HCT116 (cell line): Measurements from ENCODE around the gene GRIN2A. TPM values are rescaled to one million over a fixed set of nuclear protein-coding genes. Genes with fewer than 3 reads are reported as not detected.

Source experiments
- ATAC-seq: fragments of 200-7000 bp; cut with Tn5 transposase; 2 replicates; pipeline ENCODE4 v1.9.1; 2020; ENCODE audit warnings: mild to moderate bottlenecking, moderate library complexity
- BruUV-seq: library from RNA; stranded (reverse); fragments of 400-500 nt; replicated peaks from 2 replicates; lab custom pipeline; 2021; lab: Mats Ljungman, UMichigan
- CTCF ChIA-PET: fragments of 300-600 bp; sonication (Branson Sonifier 250); formaldehyde crosslinking; loops from one replicate; lab custom pipeline; 2021; ENCODE audit warnings: antibody characterized with exemption; lab: Charles Lee
- POLR2A ChIA-PET: fragments of 300-600, 350-600 bp; sonication (Branson Sonifier 250); formaldehyde crosslinking; loops from one replicate; lab custom pipeline; 2021; ENCODE audit warnings: antibody characterized with exemption; lab: Charles Lee
- RAD21 ChIA-PET, 2 experiments: fragments of 300-600 bp; sonication (Branson Sonifier 250); formaldehyde crosslinking; loops; one replicate each; lab custom pipeline; 2023; ENCODE audit warnings: low total read pairs in 2 of 2; ENCODE audit not compliant: uncharacterized antibody in 2 of 2, unreplicated experiment in 2 of 2, low non-redundant PET in 1 of 2; lab: Charles Lee
- DNase-seq: peaks from one replicate; pipeline ENCODE4 v3.0.0-alpha.2; 2010; ENCODE audit warnings: low read depth, low spot score
- H2AFZ ChIP-seq: fragments of 200-600 bp; shearing (Covaris generic), sonication (generic); 2 replicates; pipeline ENCODE4 v1.6.1; 2017; ENCODE audit warnings: low read depth, mixed run types, mixed read lengths, antibody characterized with exemption, low read length; ENCODE audit not compliant: poor library complexity, severe bottlenecking
- H3K27ac ChIP-seq: 2 replicates; pipeline ENCODE4 v1.5.1; 2012; ENCODE audit warnings: low read depth, low read length
- H3K27me3 ChIP-seq: fragments of 200-600 bp; sonication (generic); 2 replicates; pipeline ENCODE4 v1.6.1; 2016; ENCODE audit warnings: mixed run types, low read length, mixed read lengths; ENCODE audit not compliant: insufficient read depth
- H3K36me3 ChIP-seq, 2 experiments: fragments of 200-500 bp in 1 of 2; fragments of 200-600 bp in 1 of 2; sonication (Bioruptor generic) in 1 of 2; sonication (generic) in 1 of 2; 2 replicates each; pipeline versions ENCODE4 v1.5.1 to v1.6.1; 2014 to 2016; ENCODE audit warnings: low read length in 2 of 2, inconsistent platforms in 1 of 2, mixed read lengths in 1 of 2, mixed run types in 1 of 2; ENCODE audit not compliant: insufficient read depth in 2 of 2, control insufficient read depth in 1 of 2
- H3K4me1 ChIP-seq, 2 experiments: fragments of 200-600 bp in 1 of 2; sonication (generic) in 1 of 2; 2 replicates each; pipeline versions ENCODE4 v1.5.1 to v1.6.1; 2012 to 2017; ENCODE audit warnings: low read length in 2 of 2, inconsistent platforms in 1 of 2, mild to moderate bottlenecking in 1 of 2, mixed read lengths in 1 of 2, mixed run types in 1 of 2, moderate library complexity in 1 of 2; ENCODE audit not compliant: insufficient read depth in 2 of 2, control insufficient read depth in 1 of 2
- H3K4me2 ChIP-seq: fragments of 200-600 bp; sonication (generic); 2 replicates; pipeline ENCODE4 v1.6.1; 2017; ENCODE audit warnings: mixed run types, low read length, mixed read lengths
- H3K4me3 ChIP-seq, 2 experiments: fragments of 200-600 bp in 1 of 2; sonication (generic) in 1 of 2; replicated peaks in 1 of 2; 2 replicates each; pipeline ENCODE4 v1.5.1; 2011 to 2016; ENCODE audit warnings: low read length in 2 of 2, control low read depth in 1 of 2, low read depth in 1 of 2, mild to moderate bottlenecking in 1 of 2, mixed read lengths in 1 of 2, mixed run types in 1 of 2
- H3K79me2 ChIP-seq: fragments of 200-600 bp; sonication (generic); 2 replicates; pipeline ENCODE4 v1.6.1; 2017; ENCODE audit warnings: mild to moderate bottlenecking, mixed run types, low read length, moderate library complexity, mixed read lengths; ENCODE audit not compliant: insufficient read depth
- H3K9ac ChIP-seq: fragments of 200-600 bp; sonication (generic); 2 replicates; pipeline ENCODE4 v1.6.1; 2016; ENCODE audit warnings: low read length, mixed read lengths
- H3K9me2 ChIP-seq: fragments of 200-600 bp; sonication (generic), shearing (Covaris generic); 2 replicates; pipeline ENCODE4 v1.6.1; 2017; ENCODE audit warnings: mixed run types, mild to moderate bottlenecking, moderate library complexity; ENCODE audit not compliant: insufficient read depth
- H3K9me3 ChIP-seq, 2 experiments: fragments of 200-500 bp in 1 of 2; fragments of 200-600 bp in 1 of 2; sonication (Bioruptor generic) in 1 of 2; sonication (generic) in 1 of 2; 2 replicates each; pipeline ENCODE4 v1.6.1; 2014 to 2017; ENCODE audit warnings: low read length in 2 of 2, mixed read lengths in 2 of 2, inconsistent platforms in 1 of 2, low read depth in 1 of 2, mild to moderate bottlenecking in 1 of 2, mixed run types in 1 of 2, moderate library complexity in 1 of 2; ENCODE audit not compliant: control insufficient read depth in 1 of 2, insufficient read depth in 1 of 2
- H4K20me1 ChIP-seq: fragments of 200-600 bp; sonication (generic), shearing (Covaris generic); 2 replicates; pipeline ENCODE4 v1.6.1; 2017; ENCODE audit warnings: mixed run types, mild to moderate bottlenecking, moderate library complexity; ENCODE audit not compliant: insufficient read depth
- ATF3 ChIP-seq: IDR thresholded peaks from 2 replicates; pipeline ENCODE4 v1.6.1; 2012
- CBX3 ChIP-seq: IDR thresholded peaks from 2 replicates; pipeline ENCODE4 v1.6.1; 2012; ENCODE audit warnings: low read depth
- CEBPB ChIP-seq: IDR thresholded peaks from 2 replicates; pipeline ENCODE4 v1.6.1; 2012; ENCODE audit warnings: low read depth
- CTCF ChIP-seq, 3 experiments: fragments of 200-600 bp in 1 of 3; sonication (generic) in 1 of 3; IDR thresholded peaks in 2 of 3; conservative IDR thresholded peaks in 1 of 3; 2 replicates each; pipeline ENCODE4 v1.5.1; 2012 to 2017; ENCODE audit warnings: low read depth in 2 of 3, low read length in 2 of 3, antibody characterized with exemption in 1 of 3, borderline replicate concordance in 1 of 3, control low read depth in 1 of 3, mild to moderate bottlenecking in 1 of 3, mixed read lengths in 1 of 3, mixed run types in 1 of 3, moderate library complexity in 1 of 3; ENCODE audit not compliant: insufficient read depth in 1 of 3
- EGR1 ChIP-seq: IDR thresholded peaks from 2 replicates; pipeline ENCODE4 v1.6.1; 2012; ENCODE audit warnings: low read depth
- EZH2 ChIP-seq: fragments of 200-600 bp; sonication (generic); IDR thresholded peaks from 2 replicates; pipeline ENCODE4 v1.6.1; 2017; ENCODE audit warnings: antibody characterized with exemption, mixed run types
- EZH2phosphoT487 ChIP-seq: fragments of 200-600 bp; IDR thresholded peaks from 2 replicates; pipeline ENCODE4 v1.6.1; 2018; ENCODE audit warnings: antibody characterized with exemption, borderline replicate concordance
- FOSL1 ChIP-seq: IDR thresholded peaks from 2 replicates; pipeline ENCODE4 v1.6.1; 2012; ENCODE audit warnings: low read depth
- JUND ChIP-seq: IDR thresholded peaks from 2 replicates; pipeline ENCODE4 v1.6.1; 2012
- POLR2A ChIP-seq: IDR thresholded peaks from 2 replicates; pipeline ENCODE4 v1.7.0; 2011; ENCODE audit warnings: borderline replicate concordance; ENCODE audit not compliant: insufficient read depth, insufficient read length; ENCODE audit errors: extremely low read depth
- REST ChIP-seq: IDR thresholded peaks from 2 replicates; pipeline ENCODE4 v1.6.1; 2012; ENCODE audit warnings: low read depth
- SIN3A ChIP-seq: IDR thresholded peaks from 2 replicates; pipeline ENCODE4 v1.6.1; 2012; ENCODE audit warnings: low read depth
- SRF ChIP-seq: IDR thresholded peaks from 2 replicates; pipeline ENCODE4 v1.6.1; 2012; ENCODE audit warnings: low read depth
- TCF7L2 ChIP-seq: IDR thresholded peaks from 2 replicates; pipeline ENCODE4 v1.7.0; 2011; ENCODE audit warnings: borderline replicate concordance, inconsistent platforms; ENCODE audit not compliant: insufficient read depth, insufficient read length; ENCODE audit errors: extremely low read depth
- YY1 ChIP-seq: IDR thresholded peaks from 2 replicates; pipeline ENCODE4 v1.6.1; 2011; ENCODE audit warnings: low read length, low read depth, moderate library complexity, mild to moderate bottlenecking; ENCODE audit not compliant: insufficient replicate concordance; ENCODE audit errors: extremely low read depth
- ZFX ChIP-seq: fragments of 450-650 bp; IDR thresholded peaks from 2 replicates; pipeline ENCODE4 v1.6.1; 2017
- ZNF274 ChIP-seq: fragments of 200-500 bp; sonication (Bioruptor generic); IDR thresholded peaks from 2 replicates; pipeline ENCODE4 v1.6.1; 2014; ENCODE audit warnings: mild to moderate bottlenecking, low read depth, low read length, inconsistent platforms
- intact Hi-C: fragments of 100-400 bp; cut with micrococcal nuclease; formaldehyde crosslinking; loops from 2 replicates; pipeline ENCODE4 v1.10.0; 2022
- total RNA-seq: library from RNA; stranded (reverse); gene quantifications from one replicate; pipeline ENCODE4 v1.2.1, GENCODE V29; 2021; ENCODE audit not compliant: unreplicated experiment

Gene GRIN2A
- total RNA-seq, 1 experiment from 2014 or later, result 0.02 TPM

GRCh38 chr16:10067406-10067805, 114.8 kb downstream of the GRIN2A start:
- ATAC-seq, result no peak
- H3K4me3 ChIP-seq, result no peak overlapping the region
- H3K36me3 ChIP-seq, result no peaks in the 10 kb centered on the region
- H3K27ac ChIP-seq, result no peak overlapping the region
- H2AFZ ChIP-seq, result no peak overlapping the region
- H3K4me1 ChIP-seq, result no peaks in the 10 kb centered on the region
- H3K27me3 ChIP-seq, result peaks cover 45% of the 10 kb centered on the region
- H4K20me1 ChIP-seq, result no peaks in the 10 kb centered on the region
- CTCF ChIA-PET, result no interaction called here
- no peaks in the 10 kb centered on the region for H3K79me2 ChIP-seq
- TF ChIP-seq FOSL1 (no peak), ATF3 (no peak), EZH2phosphoT487 (no peak), CBX3 (no peak), YY1 (no peak), ZFX (no peak), EGR1 (no peak), SIN3A (no peak), SRF (no peak), TCF7L2 (no peak), EZH2 (no peak), REST (no peak), ZNF274 (no peak), JUND (no peak), CTCF (IDR thresholded peaks at IDR 0.05 in 2 of 3, conservative IDR thresholded peaks at IDR 0.05 in 1 of 3; ENCODE audit: borderline replicate concordance in 1 of 3, insufficient read depth in 1 of 3, low read depth in 2 of 3, low read length in 2 of 3) (no peak), POLR2A (no peak), CEBPB (no peak)
- intact Hi-C loops, result no loop called here
- RAD21 ChIA-PET, result no interaction called here
- no TSS peak for BruUV-seq
- no peak for DNase-seq
- POLR2A ChIA-PET, result no interaction called here
- no peaks in the 10 kb centered on the region for H3K9me3 ChIP-seq
- no peak overlapping the region for H3K4me2 ChIP-seq
- H3K9ac ChIP-seq, result no peak overlapping the region
- H3K9me2 ChIP-seq, result no peaks in the 10 kb centered on the region
